IMR-90 (cell line): ENCODE measurements around the gene MTA1. TPM values are rescaled to one million over a fixed set of nuclear protein-coding genes. Genes with fewer than 3 reads are reported as not detected.

Experiments used
- ATAC-seq: fragments of 200-7000 bp; cut with Tn5 transposase; 2 replicates; pipeline ENCODE4 v1.9.1; 2020; ENCODE audit warnings: low read depth, mild to moderate bottlenecking, moderate library complexity
- BruUV-seq: library from RNA; stranded (reverse); fragments of 400-500 nt; replicated peaks from 2 replicates; lab custom pipeline; 2021; lab: Mats Ljungman, UMichigan
- CTCF ChIA-PET: fragments of 300-600 bp; formaldehyde crosslinking; extraction: SDS; loops from one replicate; lab custom pipeline; 2021; ENCODE audit warnings: antibody characterized with exemption; lab: Yijun Ruan, JAX
- POLR2A ChIA-PET: fragments of 300-600 bp; sonication (Branson Sonifier 250); formaldehyde crosslinking; loops from one replicate; lab custom pipeline; 2022; ENCODE audit warnings: antibody characterized with exemption; ENCODE audit not compliant: unreplicated experiment; lab: Charles Lee
- DNase-seq: peaks from one replicate; pipeline ENCODE4 v3.0.0; 2013
- H2AFZ ChIP-seq: replicated peaks from 2 replicates; pipeline ENCODE3; 2013; ENCODE audit warnings: low read length, mild to moderate bottlenecking; ENCODE audit not compliant: poor library complexity
- H2AK5ac ChIP-seq: 2 replicates; pipeline ENCODE4 v1.6.1; 2013; ENCODE audit warnings: low read depth, low read length, inconsistent platforms
- H2AK9ac ChIP-seq: replicated peaks from 2 replicates; pipeline ENCODE3; 2013; ENCODE audit warnings: mild to moderate bottlenecking, low read depth, low read length, moderate library complexity; ENCODE audit not compliant: poor library complexity
- H2BK120ac ChIP-seq: 2 replicates; pipeline ENCODE4 v1.6.1; 2013; ENCODE audit warnings: low read depth, low read length, inconsistent platforms
- H2BK15ac ChIP-seq: 3 replicates; pipeline ENCODE4 v1.6.1; 2013; ENCODE audit warnings: low read depth, low read length, inconsistent platforms
- H2BK20ac ChIP-seq: 2 replicates; pipeline ENCODE4 v1.6.1; 2013; ENCODE audit warnings: low read depth, mild to moderate bottlenecking, inconsistent platforms, low read length, moderate library complexity
- H2BK5ac ChIP-seq: 2 replicates; pipeline ENCODE4 v1.6.1; 2013; ENCODE audit warnings: mild to moderate bottlenecking, low read depth, low read length, inconsistent platforms; ENCODE audit not compliant: poor library complexity, severe bottlenecking
- H3K14ac ChIP-seq: replicated peaks from 2 replicates; pipeline ENCODE4 v1.6.1; 2013; ENCODE audit warnings: low read depth, low read length, inconsistent platforms
- H3K18ac ChIP-seq: 2 replicates; pipeline ENCODE4 v1.6.1; 2013; ENCODE audit warnings: low read depth, low read length, control low read depth
- H3K23ac ChIP-seq: 2 replicates; pipeline ENCODE4 v1.6.1; 2013; ENCODE audit warnings: low read depth, low read length, inconsistent platforms
- H3K27ac ChIP-seq: 2 replicates; pipeline ENCODE4 v1.5.1; 2013; ENCODE audit warnings: mild to moderate bottlenecking, control low read depth, low read length; ENCODE audit not compliant: insufficient read depth
- H3K27me3 ChIP-seq: 2 replicates; pipeline ENCODE4 v1.6.1; 2013; ENCODE audit warnings: low read length; ENCODE audit not compliant: control insufficient read depth, insufficient read depth
- H3K36me3 ChIP-seq: 2 replicates; pipeline ENCODE4 v1.6.1; 2013; ENCODE audit warnings: low read length, mixed read lengths; ENCODE audit not compliant: control insufficient read depth, insufficient read depth
- H3K4ac ChIP-seq: 2 replicates; pipeline ENCODE4 v1.6.1; 2013; ENCODE audit warnings: low read depth, low read length, inconsistent platforms
- H3K4me1 ChIP-seq: 2 replicates; pipeline ENCODE4 v1.6.1; 2013; ENCODE audit warnings: low read length, mixed read lengths; ENCODE audit not compliant: control insufficient read depth, insufficient read depth
- H3K4me2 ChIP-seq: 2 replicates; pipeline ENCODE4 v1.6.1; 2013; ENCODE audit warnings: low read depth, mild to moderate bottlenecking, control low read depth, low read length, moderate library complexity
- H3K4me3 ChIP-seq: 2 replicates; pipeline ENCODE4 v1.5.1; 2013; ENCODE audit warnings: low read depth, mild to moderate bottlenecking, control low read depth, low read length, moderate library complexity; ENCODE audit not compliant: insufficient read depth
- H3K56ac ChIP-seq: 2 replicates; pipeline ENCODE4 v1.6.1; 2013; ENCODE audit warnings: low read length, inconsistent platforms; ENCODE audit not compliant: insufficient read depth; ENCODE audit errors: extremely low read depth
- H3K79me1 ChIP-seq, 2 experiments: 2 replicates each; pipeline ENCODE4 v1.6.1; 2013; ENCODE audit warnings: low read length in 2 of 2, inconsistent platforms in 1 of 2, low read depth in 1 of 2
- H3K9ac ChIP-seq: 2 replicates; pipeline ENCODE4 v1.6.1; 2013; ENCODE audit warnings: low read depth, low read length, control low read depth
- H3K9me1 ChIP-seq: 2 replicates; pipeline ENCODE4 v1.6.1; 2013; ENCODE audit warnings: low read length, inconsistent platforms; ENCODE audit not compliant: insufficient read depth
- H3K9me3 ChIP-seq: 2 replicates; pipeline ENCODE4 v1.6.1; 2013; ENCODE audit warnings: low read length; ENCODE audit not compliant: control insufficient read depth, insufficient read depth
- H4K20me1 ChIP-seq: 2 replicates; pipeline ENCODE4 v1.6.1; 2013; ENCODE audit warnings: low read length, inconsistent platforms; ENCODE audit not compliant: insufficient read depth
- H4K5ac ChIP-seq: 2 replicates; pipeline ENCODE4 v1.6.1; 2013; ENCODE audit warnings: mild to moderate bottlenecking, low read depth, low read length, control low read depth
- H4K8ac ChIP-seq, 2 experiments: 2 replicates each; pipeline ENCODE4 v1.6.1; 2013; ENCODE audit warnings: low read depth in 2 of 2, low read length in 2 of 2, control low read depth in 1 of 2, inconsistent platforms in 1 of 2
- H4K91ac ChIP-seq: 2 replicates; pipeline ENCODE4 v1.6.1; 2013; ENCODE audit warnings: low read depth, low read length, inconsistent platforms; ENCODE audit not compliant: insufficient read depth
- BHLHE40 ChIP-seq: fragments of 150-350 bp; IDR thresholded peaks from 2 replicates; pipeline ENCODE4 v1.6.1; 2016; ENCODE audit warnings: mild to moderate bottlenecking, low read depth, low read length
- CEBPB ChIP-seq: IDR thresholded peaks from 2 replicates; pipeline ENCODE4 v1.6.1; 2012; ENCODE audit warnings: low read depth, low read length, improper control_type of control experiment
- MAFK ChIP-seq: IDR thresholded peaks from 2 replicates; pipeline ENCODE4 v1.6.1; 2012; ENCODE audit warnings: low read depth, low read length, improper control_type of control experiment
- MXI1 ChIP-seq: IDR thresholded peaks from 2 replicates; pipeline ENCODE4 v1.6.1; 2012; ENCODE audit warnings: low read depth, mild to moderate bottlenecking, low read length, moderate library complexity, borderline replicate concordance
- POLR2A ChIP-seq: IDR thresholded peaks from 2 replicates; pipeline ENCODE4 v1.6.1; 2012; ENCODE audit warnings: mild to moderate bottlenecking, low read depth, low read length
- RAD21 ChIP-seq: IDR thresholded peaks from 2 replicates; pipeline ENCODE4 v1.6.1; 2012; ENCODE audit warnings: low read length, improper control_type of control experiment
- RCOR1 ChIP-seq: IDR thresholded peaks from 2 replicates; pipeline ENCODE4 v1.6.1; 2012; ENCODE audit warnings: mild to moderate bottlenecking, low read length, improper control_type of control experiment; ENCODE audit not compliant: insufficient replicate concordance
- RFX5 ChIP-seq: IDR thresholded peaks from 2 replicates; pipeline ENCODE4 v1.8.0; 2012; ENCODE audit warnings: low read depth, mild to moderate bottlenecking, low read length, moderate library complexity
- SMC3 ChIP-seq: fragments of 150-350 bp; IDR thresholded peaks from 2 replicates; pipeline ENCODE4 v1.6.1; 2016; ENCODE audit warnings: low read depth, mild to moderate bottlenecking, antibody characterized with exemption, low read length, moderate library complexity
- USF2 ChIP-seq: fragments of 150-350 bp; IDR thresholded peaks from 2 replicates; pipeline ENCODE4 v1.6.1; 2017; ENCODE audit warnings: mild to moderate bottlenecking, antibody characterized with exemption, low read length, low read depth
- WGBS, 2 experiments: methylation state at CpG; one replicate each; pipeline versions ENCODE4 v1.1.5 to v1.1.7; 2013; ENCODE audit warnings: missing lambda C conversion rate in 2 of 2; ENCODE audit not compliant: insufficient read length in 1 of 2; ENCODE audit errors: extremely low coverage in 2 of 2; 5-methylcytosine and 5-hydroxymethylcytosine counted together
- dilution Hi-C: fragments of 300-500 bp; cut with HindIII; formaldehyde crosslinking; loops from one replicate; pipeline ENCODE4 v1.14.3; 2018; ENCODE audit warnings: low sequenced_read_pairs; ENCODE audit not compliant: unreplicated experiment
- in situ Hi-C: fragments of 300-500 bp; cut with MboI; formaldehyde crosslinking; loops from 3 replicates; pipeline ENCODE4 v1.14.3; 2019; ENCODE audit warnings: low sequenced_read_pairs, inconsistent platforms, mixed read lengths
- intact Hi-C: fragments of 100-400 bp; cut with micrococcal nuclease; formaldehyde crosslinking; loops from 2 replicates; pipeline ENCODE4 v1.10.0; 2022
- polyA plus RNA-seq, 3 experiments: library from polyadenylated mRNA; depleted of rRNA; stranded (reverse); fragments of >200 nt; gene quantifications; 2 replicates each; pipeline ENCODE4 v1.2.3, GENCODE V29; 2012; ENCODE audit warnings: low replicate concordance in 1 of 3
- total RNA-seq: library from RNA; depleted of rRNA; stranded (reverse); fragments of >200 nt; gene quantifications from 2 replicates; pipeline ENCODE4 v1.2.3, GENCODE V29; 2012

The MTA1 gene
- total and polyA plus RNA-seq, 2 of the 4 experiments (the other 2 are of a cell fraction) = 21.5 to 61.6 TPM

DNA sequence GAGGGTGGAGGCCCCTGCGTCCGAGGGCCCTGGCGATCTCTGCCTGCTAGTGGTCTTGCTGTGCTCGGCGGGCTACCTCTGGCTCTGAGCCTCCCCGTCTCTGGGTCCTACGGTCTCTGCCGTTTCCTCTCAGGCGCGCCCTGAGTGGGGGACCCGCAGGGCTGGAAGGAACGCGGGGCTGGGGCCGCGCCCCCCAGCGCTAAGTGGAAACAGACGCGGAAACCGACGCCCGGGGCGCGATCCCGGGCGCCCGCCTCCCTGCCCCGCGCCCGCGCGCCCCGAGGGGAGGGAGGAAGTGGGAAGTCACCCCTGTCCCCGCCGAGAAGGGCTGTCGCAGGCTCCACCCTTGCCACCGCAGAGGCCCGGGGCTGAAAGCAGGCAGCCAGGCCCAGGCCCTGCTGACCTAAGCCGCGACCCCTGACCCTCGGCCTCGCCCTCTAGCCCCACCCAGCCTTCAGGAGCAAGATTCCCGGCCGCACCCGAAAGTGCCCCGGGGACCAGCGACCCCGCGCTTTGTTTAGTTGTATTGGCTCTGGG is 67.9 kb downstream of the MTA1 start:
- BruUV-seq = no TSS peak
- Histone ChIP-seq H3K36me3 (no peaks in the 10 kb centered on the region), H3K56ac (no peak overlapping the region), H3K4me2 (no peak overlapping the region), H3K18ac (no peak overlapping the region), H4K8ac (no peak overlapping the region), H4K20me1 (peaks cover 6% of the 10 kb centered on the region; the same call in 1 of the 2 replicates), H2AK5ac (no peak overlapping the region), H3K4me3 (no peak overlapping the region), H2BK15ac (no peak overlapping the region), H4K91ac (no peak overlapping the region), H2BK20ac (no peak overlapping the region), H3K9ac (no peak overlapping the region), H2BK5ac (no peak overlapping the region), H3K9me1 (peaks cover 6% of the 10 kb centered on the region; the same call in 1 of the 2 replicates), H2BK120ac (no peak overlapping the region), H3K27me3 (peaks cover 25% of the 10 kb centered on the region; the same call in 1 of the 2 replicates), H3K4me1 (peaks cover 2% of the 10 kb centered on the region; the same call in 1 of the 2 replicates), H3K23ac (no peak overlapping the region), H3K4ac (no peak overlapping the region), H4K5ac (no peak overlapping the region), H2AFZ (no peak overlapping the region), H3K27ac (no peak overlapping the region), H2AK9ac (no peak overlapping the region), H3K9me3 (no peaks in the 10 kb centered on the region), H3K79me1 (peaks cover 0 to 5% of the 10 kb centered on the region in 2 experiments; a peak in 1 of 4 replicates), H3K14ac (no peak overlapping the region)
- intact Hi-C loops = no loop called here
- dilution Hi-C loops = no loop called here
- CTCF ChIA-PET = no interaction called here
- no peak for TF ChIP-seq MAFK
- TF ChIP-seq SMC3 = no peak
- no peak for TF ChIP-seq BHLHE40
- TF ChIP-seq CEBPB = no peak
- no peak for TF ChIP-seq RAD21
- no peak for TF ChIP-seq RFX5
- TF ChIP-seq POLR2A = no peak
- no peak for TF ChIP-seq RCOR1
- no peak for TF ChIP-seq USF2
- no peak for TF ChIP-seq MXI1
- WGBS, 2 experiments = 22% methylated on average over 11 of the region's 48 CpGs; no CpG with 5 or more reads in 1 of the 2 experiments
- in situ Hi-C loops = no loop called here
- DNase-seq (no peak), ATAC-seq (no peak)
- POLR2A ChIA-PET = no interaction called here
